Left ventricle myocardium inferior (tissue), 1 donor: Measurements from ENCODE around the gene PTGER4. TPM values are rescaled to one million over a fixed set of nuclear protein-coding genes. Genes with fewer than 3 reads are reported as not detected.
A peak's percentile ranks its signal among the peaks of the same experiment; 100 is the strongest.
"Not testable (repeated sequence)": the region's sequence is repeated elsewhere in the genome, so short reads cannot be mapped to it uniquely, and the experiment has no call there.

ENCODE experiments used
- DNase-seq: peaks from one replicate; pipeline ENCODE4 v3.0.0-alpha.2; 2020
- H3K27ac ChIP-seq: fragments of 200-600 bp; replicated peaks from 2 replicates; pipeline ENCODE4 v1.8.0; 2021
- H3K27me3 ChIP-seq: fragments of 200-600 bp; 2 replicates; pipeline ENCODE4 v1.8.0; 2021; ENCODE audit warnings: low read depth
- H3K36me3 ChIP-seq: fragments of 200-600 bp; 2 replicates; pipeline ENCODE4 v1.8.0; 2021
- H3K4me1 ChIP-seq: fragments of 200-600 bp; 2 replicates; pipeline ENCODE4 v1.8.0; 2021
- H3K4me3 ChIP-seq: fragments of 200-600 bp; 2 replicates; pipeline ENCODE4 v1.8.0; 2021; ENCODE audit warnings: mild to moderate bottlenecking, moderate library complexity
- H3K9me3 ChIP-seq: fragments of 200-600 bp; replicated peaks from 2 replicates; pipeline ENCODE4 v1.8.0; 2021
- CTCF ChIP-seq: fragments of 200-600 bp; IDR thresholded peaks from 2 replicates; pipeline ENCODE4 v1.8.0; 2021; ENCODE audit warnings: antibody characterized with exemption, mild to moderate bottlenecking, borderline replicate concordance
- intact Hi-C: fragments of 100-400 bp; cut with micrococcal nuclease; formaldehyde crosslinking; loops from one replicate; pipeline ENCODE4 v1.11.0; 2022
- long read RNA-seq: library from polyadenylated mRNA; unstranded; transcript quantifications from one replicate; pipeline ENCODE4 v2.0.0, GENCODE V29; 2021
- total RNA-seq: library from RNA; stranded (reverse); fragmentation: NEBNext Ultra II Directional; extraction: Animal tissue kit (Norgen Biotek cat#: 25700); gene quantifications from one replicate; pipeline ENCODE4 v1.2.1, GENCODE V29; 2021
- donor health status: DM: no; HTN: yes; CAD: no; lungs with severe emphysema.

Gene PTGER4
- total RNA-seq = 6.2 TPM
- long read RNA-seq, transcript PTGER4-201 (3 exons, 3,848 nt) = major isoform, 6 of 7 reads
- long read RNA-seq, partial matches to known transcripts = 0 of 7 reads
- long read RNA-seq, other reads (novel, unspliced or antisense) = 0 of 7 reads

GRCh38 chr5:40679913-40680681 is at the start of gene PTGER4:
PTGER4 (plus strand) TSS chr5:40679915; CDS start chr5:40680994, 1,079 bp downstream.
- Histone ChIP-seq H3K4me3 (peak within 1 kb of the TSS; percentile 95), H3K9me3 (no peaks in the 10 kb centered on the region), H3K27me3 (peaks cover 39% of the 10 kb centered on the region), H3K36me3 (peaks cover 6% of the 10 kb centered on the region), H3K4me1 (peaks cover 49% of the 10 kb centered on the region), H3K27ac (peak within 1 kb of the TSS; percentile 93)
- TF ChIP-seq CTCF = no peak
- intact Hi-C loops = loop anchor here (10.0 kb wide), 1 partner anchor 275 kb away; no protein-coding TSS in a partner anchor
- DNase-seq = peak; percentile 28

GRCh38 chr5:40630126-40630525 is 49.6 kb upstream of the PTGER4 start:
- TF ChIP-seq CTCF = no peak
- no peaks in the 10 kb centered on the region for H3K27me3 ChIP-seq
- no peak for DNase-seq
- intact Hi-C loops = no loop called here
- H3K9me3 ChIP-seq = peaks cover under 1% of the 10 kb centered on the region
- no peaks in the 10 kb centered on the region for H3K36me3 ChIP-seq
- no peak overlapping the region for H3K4me3 ChIP-seq
- no peaks in the 10 kb centered on the region for H3K4me1 ChIP-seq
- no peak overlapping the region for H3K27ac ChIP-seq

GRCh38 chr5:40631236-40631635 is 48.5 kb upstream of the PTGER4 start:
- H3K36me3 ChIP-seq = no peaks in the 10 kb centered on the region
- H3K9me3 ChIP-seq = peaks cover 11% of the 10 kb centered on the region
- H3K4me1 ChIP-seq = no peaks in the 10 kb centered on the region
- H3K4me3 ChIP-seq = no peak overlapping the region
- H3K27me3 ChIP-seq = no peaks in the 10 kb centered on the region
- DNase-seq = no peak
- no peak for TF ChIP-seq CTCF
- no peak overlapping the region for H3K27ac ChIP-seq
- intact Hi-C loops = no loop called here

- Histone ChIP-seq H3K9me3 (peaks cover 40% of the 10 kb centered on the region), H3K4me3 (no peak overlapping the region), H3K27me3 (no peaks in the 10 kb centered on the region), H3K36me3 (no peaks in the 10 kb centered on the region), H3K27ac (no peak overlapping the region), H3K4me1 (no peaks in the 10 kb centered on the region)
- intact Hi-C loops = no loop called here
- TF ChIP-seq CTCF = no peak
- DNase-seq = no peak
These were observed 45.6 kb upstream of the PTGER4 start for GRCh38 chr5:40634154-40634553.

- intact Hi-C loops = no loop called here
- Histone ChIP-seq H3K27ac (no peak overlapping the region), H3K4me1 (no peaks in the 10 kb centered on the region), H3K36me3 (no peaks in the 10 kb centered on the region), H3K9me3 (peaks cover 45% of the 10 kb centered on the region), H3K4me3 (no peak overlapping the region), H3K27me3 (no peaks in the 10 kb centered on the region)
- TF ChIP-seq CTCF = no peak
- no peak for DNase-seq
These were observed 45.1 kb upstream of the PTGER4 start for GRCh38 chr5:40634593-40634992.

GRCh38 chr5:40639531-40639930 is 40.2 kb upstream of the PTGER4 start:
- H3K9me3 ChIP-seq = peaks cover 65% of the 10 kb centered on the region
- intact Hi-C loops, H3K27me3 ChIP-seq, H3K4me3 ChIP-seq, H3K4me1 ChIP-seq, H3K27ac ChIP-seq, H3K36me3 ChIP-seq, DNase-seq: not testable (repeated sequence)
